Stromal cell of bone marrow (primary cell): ENCODE measurements around the gene BRIP1.
"Not testable (repeated sequence)": the region's sequence is repeated elsewhere in the genome, so short reads cannot be mapped to it uniquely, and the experiment has no call there.

Source experiments
- DNase-seq: peaks from one replicate; pipeline ENCODE4 v3.0.0-alpha.2; 2012; ENCODE audit warnings: low read depth

The BRIP1 gene

DNA sequence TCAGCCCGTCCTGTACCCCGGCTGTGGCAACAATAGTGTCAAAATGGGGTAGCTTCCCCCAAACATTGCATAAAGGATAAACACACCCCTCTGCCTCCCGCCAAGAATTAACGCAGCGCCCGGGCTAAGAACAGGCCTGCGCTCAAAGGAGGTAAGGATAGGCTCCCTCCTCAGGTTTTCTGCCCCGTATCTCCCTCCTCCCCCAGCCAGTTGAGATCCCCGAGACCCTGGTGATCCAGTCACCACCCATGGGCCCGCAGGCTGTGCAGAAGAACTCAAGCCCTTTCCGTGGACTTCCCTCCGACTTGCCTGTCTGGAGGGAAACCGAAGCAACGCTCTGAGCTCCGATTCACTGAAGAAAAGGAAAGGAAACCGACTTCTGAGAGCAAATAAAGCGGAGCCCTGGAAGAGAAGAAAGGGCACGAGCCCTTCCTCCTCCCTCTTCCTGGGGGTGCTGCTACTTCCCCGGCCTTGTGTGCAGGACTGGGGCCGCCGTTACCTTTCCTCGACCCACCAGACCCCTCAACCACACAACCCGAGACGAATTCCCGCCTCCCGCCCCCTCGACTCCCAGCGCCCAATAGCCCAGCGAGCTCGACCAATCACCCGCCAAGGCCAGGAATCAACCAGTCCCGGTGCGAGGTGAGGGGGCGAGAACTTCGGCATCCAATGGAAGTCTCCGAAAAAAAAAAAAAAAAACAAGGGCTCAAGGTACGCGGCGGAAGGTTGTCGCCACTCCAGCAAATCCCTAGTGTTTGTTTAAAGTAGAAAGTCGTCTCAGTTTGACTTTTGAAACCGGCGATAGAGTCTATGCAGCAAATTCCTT is at the start of gene BRIP1:
Gene BRIP1, minus strand, starts transcription at position 554 of the 826 bp plus-strand sequence. CDS start 1,989 bp downstream, outside the sequence.
- peak; percentile 93 for DNase-seq

DNA sequence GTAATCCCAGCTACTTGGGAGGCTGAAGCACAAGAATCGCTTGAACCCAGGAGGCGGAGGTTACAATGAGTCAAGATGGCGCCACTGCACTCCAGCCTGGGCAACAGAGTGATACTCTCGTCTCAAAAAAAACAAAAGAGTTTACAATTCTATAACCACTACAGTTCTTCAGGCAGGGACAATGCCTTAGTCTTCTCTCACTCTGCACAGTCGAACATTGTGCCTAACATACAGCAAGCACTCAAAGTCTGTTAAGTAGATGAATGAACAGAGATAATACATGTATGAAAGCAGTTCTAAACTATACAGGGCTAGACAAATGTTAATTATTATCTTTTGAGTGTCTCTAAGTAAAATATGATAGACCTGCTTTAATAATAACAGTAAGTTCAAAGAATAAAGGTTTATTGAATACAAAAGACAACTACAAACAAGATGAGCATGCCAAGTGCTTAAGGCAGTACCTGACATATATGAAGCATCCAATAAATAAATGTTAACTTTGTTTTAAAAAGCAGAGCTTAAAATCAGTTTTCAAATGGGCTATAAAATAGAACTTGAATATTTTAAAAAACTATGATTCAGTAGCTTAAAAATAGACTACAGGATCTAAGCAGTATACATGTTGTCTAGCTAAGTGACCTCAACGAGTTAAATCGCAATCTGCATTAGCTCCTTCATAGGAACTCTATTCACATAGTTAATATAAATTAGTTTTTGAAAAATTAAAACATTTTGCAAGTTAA is 45.1 kb upstream of the BRIP1 start:
- no peak for DNase-seq

DNA sequence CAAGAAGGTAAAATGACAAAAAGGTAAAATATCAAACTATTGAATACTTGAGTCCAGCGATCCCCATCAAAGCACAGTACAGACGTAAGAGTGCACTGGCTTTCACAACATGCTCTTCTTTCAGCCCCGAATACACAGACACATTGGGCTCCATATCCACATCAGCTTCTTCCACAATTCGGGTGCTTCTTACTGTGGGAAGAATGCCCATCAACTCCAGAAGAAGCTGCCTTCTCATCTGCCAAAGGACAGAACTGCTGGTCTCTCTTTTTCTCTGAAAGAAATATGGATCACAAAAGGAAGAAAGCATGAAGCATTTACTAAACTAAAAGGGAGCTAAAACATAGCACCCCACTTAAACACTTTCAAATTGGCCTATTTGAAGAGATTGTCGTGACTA is 44.0 kb upstream of the BRIP1 start:
- DNase-seq, result no peak

DNA sequence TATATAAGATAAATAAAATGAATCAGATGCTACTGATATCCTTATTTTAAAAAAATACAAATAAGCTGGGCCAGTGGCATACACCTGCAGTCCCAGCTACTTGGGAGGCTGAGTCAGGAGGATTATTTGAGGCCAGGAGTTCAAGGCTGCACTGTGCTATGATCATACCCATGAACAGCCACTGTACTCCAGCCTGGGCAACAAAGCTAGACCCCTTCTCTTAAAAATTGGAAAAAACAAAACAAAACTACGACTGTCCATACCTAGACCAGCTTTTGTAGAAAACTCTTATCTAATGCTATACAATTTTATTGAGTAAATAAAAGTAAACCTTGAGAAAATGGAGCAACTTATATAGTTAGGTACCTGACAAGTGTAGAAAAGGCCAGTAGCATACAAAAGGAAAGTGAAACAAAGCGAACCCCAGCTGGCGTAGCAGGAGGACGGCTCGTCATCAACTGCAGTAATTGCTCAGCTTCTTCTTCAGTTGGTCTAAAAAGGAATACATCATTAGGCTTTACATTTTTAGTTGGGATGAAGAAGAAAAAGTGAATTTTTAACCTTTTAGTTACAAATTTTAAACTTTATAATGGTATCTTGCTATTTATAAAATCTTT is 40.9 kb upstream of the BRIP1 start:
- DNase-seq, result no peak

DNA sequence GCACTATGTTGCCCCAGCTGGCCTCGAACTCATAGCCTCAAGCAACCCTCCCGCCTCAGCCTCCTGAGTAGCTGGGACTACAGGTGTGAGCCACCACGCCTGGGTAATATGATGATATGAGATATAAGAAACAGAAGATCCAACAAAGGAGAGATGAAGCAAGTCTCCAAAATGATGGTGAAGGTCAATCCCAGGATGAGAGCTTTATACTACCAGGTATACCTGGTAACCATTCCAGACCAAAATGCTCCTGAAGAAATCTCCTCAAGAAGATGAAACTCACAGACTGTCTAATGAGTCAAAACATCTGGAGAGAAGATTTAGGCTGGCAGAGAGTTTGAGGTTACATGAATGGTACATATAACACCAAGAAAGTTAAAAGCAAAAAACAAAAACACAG is 39.9 kb upstream of the BRIP1 start:
- DNase-seq, result no peak

DNA sequence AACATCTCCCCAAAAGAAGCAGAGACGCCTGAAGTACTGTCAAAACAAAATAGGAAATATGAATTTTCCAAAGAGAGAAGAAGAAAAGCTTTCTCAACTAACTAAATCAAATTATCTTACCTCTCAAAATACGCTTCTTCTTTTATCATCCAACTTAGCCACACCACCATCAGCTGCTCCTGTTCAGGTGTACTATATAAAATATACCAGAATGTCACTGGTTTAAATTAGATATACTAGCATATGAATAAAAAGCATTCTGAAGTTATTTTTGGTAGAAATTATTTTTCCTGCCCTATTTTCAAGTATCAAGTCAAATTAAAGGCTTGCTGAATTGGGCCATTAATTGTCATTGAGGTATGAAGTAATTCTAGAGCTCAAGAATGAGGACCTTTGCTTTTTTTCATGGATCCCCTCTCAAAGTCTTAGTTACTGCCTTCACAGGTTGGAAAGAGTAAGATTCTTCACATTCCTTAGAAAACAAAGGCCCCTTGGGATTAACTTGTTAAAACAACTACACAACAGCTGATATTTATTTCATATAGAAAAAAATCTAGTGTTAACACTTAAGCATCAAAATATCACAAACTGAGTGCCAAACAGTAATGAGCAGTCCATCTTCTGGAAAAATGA is 34.3 kb upstream of the BRIP1 start:
- no peak for DNase-seq

DNA sequence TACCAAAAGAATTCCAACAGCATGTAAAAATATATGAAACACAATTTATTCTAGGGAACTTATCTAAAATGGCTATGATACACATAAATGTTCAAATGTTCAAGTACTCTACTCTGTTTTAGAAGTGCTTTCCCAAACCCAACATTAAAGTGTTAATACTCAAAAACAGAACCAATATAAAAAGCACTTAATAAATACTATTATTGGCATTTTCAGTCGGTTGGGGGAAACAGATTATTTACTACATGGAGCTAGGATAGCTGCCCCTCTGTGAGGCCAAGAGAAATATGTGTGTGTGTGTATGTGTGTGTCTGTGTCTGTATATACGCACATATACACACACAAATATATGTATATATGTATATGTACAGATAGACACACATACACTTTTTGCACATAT is 32.1 kb upstream of the BRIP1 start:
- DNase-seq, result no peak

DNA sequence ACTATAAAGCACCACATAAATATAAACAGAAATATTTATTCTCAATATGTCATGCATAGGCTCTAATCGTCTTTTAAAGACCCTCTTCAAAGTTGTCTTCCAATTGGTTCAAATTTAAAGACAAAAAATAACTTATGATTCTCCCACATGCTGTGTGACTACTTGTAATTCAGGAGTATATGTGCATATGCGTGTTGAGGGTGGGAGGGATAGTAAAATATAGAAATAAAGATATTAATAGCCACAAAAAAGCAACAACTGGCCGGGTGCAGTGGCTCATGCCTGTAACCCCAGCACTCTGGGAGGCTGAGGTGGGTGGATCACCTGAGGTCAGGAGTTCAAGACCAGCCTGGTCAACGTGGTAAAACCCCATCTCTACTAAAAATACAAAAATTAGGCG is 31.0 kb upstream of the BRIP1 start:
- DNase-seq, result not testable (repeated sequence)

DNA sequence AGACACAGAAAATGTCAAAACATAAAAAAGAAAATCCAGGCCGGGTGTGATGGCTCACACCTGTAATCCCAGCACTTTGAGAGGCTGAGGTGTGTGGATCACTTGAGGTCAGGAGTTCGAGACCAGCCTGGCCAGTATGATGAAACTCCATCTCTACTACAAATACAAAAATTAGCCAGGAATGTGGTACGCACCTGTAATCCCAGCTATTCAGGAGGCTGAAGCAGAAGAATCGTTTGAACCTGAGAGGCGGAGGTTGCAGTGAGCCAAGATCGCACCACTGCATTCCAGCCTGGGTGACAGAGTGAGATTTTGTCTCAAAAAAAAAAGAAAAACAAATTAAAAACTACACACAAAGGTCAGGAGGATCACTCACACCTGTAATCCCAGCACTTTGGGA is 24.4 kb upstream of the BRIP1 start:
- DNase-seq, result not testable (repeated sequence)

DNA sequence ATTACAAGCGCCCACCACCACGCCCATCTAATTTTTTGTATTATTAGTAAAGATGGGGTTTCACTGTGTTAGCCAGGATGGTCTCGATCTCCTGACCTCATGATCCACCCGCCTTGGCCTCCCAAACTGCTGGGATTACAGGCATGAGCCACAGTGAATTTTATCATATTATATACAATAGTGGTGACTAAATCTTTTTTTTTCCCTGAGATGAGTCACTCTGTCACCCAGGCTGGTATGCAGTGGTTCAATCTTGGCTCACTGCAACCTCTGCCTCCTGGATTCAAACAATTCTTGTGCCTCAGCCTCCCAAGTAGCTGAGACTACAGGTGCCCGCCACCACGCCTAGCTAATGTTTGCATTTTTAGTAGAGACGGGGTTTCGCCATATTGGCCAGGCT is 22.5 kb upstream of the BRIP1 start:
- DNase-seq, result not testable (repeated sequence)

DNA sequence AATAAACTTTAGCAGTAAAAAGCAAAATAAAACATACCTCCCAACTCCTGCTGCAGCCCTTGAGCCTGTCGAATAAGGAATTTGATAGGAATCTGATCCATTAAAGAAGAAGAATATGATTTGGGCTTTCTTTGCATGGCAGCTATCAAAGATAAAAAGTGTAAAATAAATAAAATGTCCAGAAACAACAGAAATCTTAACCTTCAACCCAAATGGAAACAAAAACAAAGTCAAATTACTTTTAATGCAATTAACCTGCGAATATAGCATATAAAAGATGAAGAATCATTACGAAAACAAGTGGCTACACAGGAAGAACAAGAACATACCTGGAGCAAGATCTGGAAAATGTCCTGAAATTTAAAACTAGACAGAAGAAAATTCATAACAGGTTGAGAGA is 21.5 kb upstream of the BRIP1 start:
- no peak for DNase-seq

DNA sequence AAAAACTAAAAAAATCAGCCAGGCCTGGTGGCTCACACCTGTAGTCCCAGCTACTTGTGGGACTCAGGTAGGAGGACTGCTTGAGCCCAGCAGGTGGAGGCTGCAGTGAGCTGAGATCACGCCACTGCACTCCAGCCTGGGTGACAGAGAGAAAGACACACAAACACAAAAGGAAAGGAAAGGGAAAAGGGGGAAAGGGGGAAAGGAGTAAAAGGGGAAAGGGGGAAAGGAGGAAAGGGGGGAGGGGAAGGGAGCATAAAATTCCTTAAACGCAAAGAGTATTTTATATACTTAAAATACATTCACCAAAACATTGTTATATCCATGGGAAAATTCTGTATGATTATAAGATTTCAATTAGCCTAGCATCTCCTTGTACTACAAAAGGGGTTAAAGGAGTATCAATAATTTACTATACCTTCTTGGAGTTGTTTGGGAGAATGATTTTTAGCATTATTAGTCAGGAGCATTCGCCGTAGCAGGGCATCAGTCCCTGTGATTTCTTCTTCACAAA is 17.3 kb upstream of the BRIP1 start:
- DNase-seq, result no peak

DNA sequence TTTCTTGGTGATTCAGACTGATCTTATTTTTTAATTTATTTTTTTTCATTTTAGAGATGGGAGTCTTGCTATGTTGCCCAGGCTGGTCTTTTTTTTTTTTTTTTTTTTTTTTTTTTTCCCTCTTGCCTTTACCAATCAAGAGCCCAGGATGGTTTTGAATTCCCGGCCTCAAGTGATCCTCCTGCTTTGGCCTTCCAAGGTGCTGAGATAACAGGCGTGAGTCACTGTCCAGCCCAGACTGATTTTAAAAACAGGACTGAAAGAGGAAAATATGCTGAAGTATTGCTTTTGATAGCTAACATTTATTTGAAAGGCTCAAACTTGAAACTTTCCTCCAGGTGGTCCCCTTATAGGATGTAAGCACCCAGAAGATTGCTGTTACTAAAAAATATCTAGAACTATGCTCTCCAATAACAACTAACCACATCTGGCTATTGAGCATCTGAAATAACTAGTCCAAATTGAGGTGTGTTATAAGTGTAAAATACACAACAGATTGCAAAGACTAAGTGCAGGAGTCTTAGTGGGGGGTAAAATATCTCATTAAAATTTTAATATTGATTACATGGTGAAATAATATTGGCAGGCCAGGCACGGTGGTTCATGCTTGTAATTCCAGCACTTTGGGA is 15.8 kb upstream of the BRIP1 start:
- DNase-seq, result no peak

DNA sequence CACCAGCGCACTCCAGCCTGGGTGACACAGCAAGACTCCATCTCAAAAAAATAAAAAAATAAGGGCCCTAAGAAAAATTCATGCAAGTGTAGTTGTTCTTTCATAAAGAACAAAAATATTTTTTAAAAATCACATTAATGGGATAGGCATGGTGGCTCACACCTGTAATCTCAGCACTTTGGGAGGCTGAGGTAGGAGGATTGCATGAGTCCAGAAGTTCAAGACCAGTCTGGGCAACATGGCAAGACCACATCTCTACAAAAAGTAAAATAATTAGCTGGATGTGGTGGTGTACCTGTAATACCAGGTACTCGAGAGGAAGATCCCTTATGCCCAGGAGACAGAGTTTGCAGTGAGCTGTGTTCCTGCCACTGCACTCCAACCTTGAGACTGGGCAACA is 15.2 kb upstream of the BRIP1 start:
- no peak for DNase-seq

DNA sequence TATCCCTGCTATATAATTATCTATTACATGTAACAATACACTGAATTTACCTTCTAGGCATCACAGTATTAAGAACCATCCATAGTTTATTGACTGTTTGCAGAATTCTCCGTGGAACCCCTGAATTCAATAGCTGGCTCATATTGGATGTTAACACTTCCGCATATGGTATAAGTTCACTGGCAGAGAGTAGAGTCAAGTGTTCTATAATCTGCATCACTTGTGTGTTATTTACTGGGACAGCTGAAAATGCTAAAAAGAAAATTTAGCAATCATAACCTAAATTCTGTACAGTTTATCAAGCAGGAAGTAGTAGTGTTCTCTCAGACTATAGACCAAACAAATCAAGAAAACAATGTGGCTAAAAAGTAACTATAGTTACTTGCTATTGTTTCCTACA is 14.5 kb upstream of the BRIP1 start:
- no peak for DNase-seq

DNA sequence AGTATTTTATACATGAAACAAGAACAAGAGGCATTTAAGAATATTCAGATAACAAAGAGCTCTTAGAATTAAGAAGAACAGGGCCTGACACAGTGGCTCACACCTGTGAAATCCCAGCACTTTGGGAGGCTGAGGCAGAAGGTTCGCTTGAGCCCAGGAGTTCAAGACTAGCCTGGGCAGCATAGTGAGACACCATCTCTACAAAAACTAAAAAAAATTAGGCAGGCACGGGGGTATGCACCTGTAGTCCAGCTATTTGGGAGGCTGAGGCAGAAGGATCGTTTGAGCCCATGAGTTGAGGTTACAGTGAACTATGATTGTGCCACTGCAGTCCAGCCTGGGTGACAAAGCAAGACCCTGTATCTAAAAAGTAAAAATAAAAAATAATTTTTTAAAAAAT is 12.5 kb upstream of the BRIP1 start:
- DNase-seq, result no peak

DNA sequence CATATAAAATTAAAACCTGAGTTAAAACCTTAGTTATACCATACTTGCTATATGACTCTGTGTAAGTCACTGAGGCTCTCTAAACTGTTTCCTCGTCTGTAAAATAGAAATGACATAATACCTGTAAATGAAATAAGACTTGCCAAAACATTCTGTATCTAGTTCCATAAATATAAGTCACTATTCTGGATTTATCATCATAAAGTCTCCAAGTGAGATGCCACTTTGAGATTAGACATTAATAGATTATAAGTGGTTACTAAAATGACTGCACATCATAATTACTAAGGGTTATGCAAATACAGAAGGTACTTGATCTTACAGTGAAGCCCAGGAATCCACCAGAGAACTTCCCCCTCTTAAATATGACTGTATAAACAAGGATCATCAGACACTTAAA is 12.0 kb upstream of the BRIP1 start:
- DNase-seq, result no peak

DNA sequence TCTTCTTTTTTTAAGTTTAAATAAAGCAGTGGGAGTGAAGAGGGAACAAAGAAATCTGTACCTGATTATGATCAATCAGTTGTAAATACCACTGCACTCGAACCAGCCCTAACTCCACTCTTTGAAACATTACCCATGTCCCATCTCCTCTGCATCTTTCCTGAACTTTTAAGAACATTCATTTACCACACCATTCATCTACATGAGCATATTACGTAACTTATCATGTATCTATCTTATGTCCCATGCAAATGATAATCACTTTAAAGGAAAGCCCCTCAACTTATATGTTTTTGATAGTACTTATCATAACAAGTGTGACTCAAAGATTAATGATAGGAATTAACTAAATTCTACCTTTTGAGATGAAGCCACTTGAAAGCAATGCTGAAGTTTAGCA is 10.7 kb upstream of the BRIP1 start:
- no peak for DNase-seq

DNA sequence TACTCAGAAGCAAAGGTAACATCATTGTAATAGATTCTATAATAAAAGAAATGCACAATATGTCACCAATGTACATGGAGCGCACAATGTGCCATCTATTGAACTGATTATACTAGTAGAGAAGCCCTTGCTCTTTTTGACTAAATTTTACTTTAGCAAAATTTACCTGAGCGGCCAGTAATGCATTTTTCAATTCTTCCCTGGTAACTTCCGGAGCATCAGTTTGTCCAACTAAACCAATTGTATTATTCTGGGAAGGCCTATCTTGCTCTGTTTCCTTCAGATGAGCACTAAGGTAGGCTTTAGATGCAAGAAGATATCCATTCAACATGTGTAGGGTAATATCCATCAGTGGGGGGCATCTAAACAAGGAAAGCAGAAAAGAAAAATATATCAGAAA is 8.8 kb upstream of the BRIP1 start:
- no peak for DNase-seq

DNA sequence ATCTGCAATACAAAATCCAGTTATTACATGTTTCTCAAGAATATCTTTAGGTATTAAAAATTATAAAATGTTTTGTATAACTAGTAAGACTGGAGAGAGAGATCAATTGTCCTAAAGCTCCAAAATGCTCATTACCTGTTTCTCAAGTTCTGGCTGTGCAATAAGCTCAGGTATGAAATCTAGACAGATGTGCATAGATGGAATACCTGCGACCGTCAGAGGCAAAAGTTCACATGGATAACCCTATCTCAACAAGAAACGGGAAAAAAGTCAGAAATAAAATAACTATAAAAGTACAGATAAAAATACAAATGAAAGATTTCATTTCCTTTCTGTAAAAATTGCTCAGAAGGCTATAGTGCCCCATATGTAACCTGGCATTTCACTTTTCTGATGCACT is 5.8 kb upstream of the BRIP1 start:
- DNase-seq, result no peak

DNA sequence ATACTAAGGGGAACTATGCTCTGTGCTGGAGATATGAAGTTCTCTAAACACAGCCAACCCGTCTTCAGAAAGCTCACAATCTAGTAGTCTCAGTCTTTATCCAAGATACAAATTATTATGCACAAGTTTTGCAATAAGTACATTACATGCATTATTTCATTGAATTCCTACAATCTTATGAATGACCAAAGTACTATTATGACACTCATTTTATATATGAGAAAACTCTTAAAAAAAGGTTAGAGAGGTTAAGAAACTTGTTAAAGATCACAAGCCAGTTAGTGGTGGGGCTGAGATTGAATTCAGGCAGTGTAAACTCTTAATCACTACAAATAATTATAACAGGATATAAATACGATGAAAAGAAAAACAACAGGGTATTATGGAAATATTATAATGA is 4.7 kb upstream of the BRIP1 start:
- DNase-seq, result no peak

DNA sequence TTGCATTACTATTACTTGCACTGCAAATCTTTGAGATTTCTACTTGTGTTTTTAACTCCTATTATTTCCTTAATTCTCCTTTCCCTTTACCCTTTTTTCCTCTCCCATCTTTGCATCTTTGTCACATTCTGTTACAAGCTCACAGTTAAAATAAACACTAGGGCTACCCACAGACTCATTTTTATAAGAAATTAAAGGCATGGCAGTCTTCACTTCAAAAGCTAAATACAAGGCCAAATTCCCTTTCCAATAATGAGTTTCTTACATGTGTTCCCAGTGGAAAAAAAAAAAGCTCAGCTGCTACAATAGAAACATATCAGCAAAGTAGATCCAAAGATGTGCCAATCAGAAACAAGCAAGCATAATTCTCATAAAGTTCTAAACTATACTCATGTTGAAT is 3.7 kb upstream of the BRIP1 start:
- no peak for DNase-seq
